ENCODE measurements around the gene SLC25A48.

Gene SLC25A48

GRCh38 chr5:135877570-135878155 is 43.2 kb downstream of the SLC25A48 start:
- DNase-seq (ENCODE audit: low read depth), result no peak

GRCh38 chr5:135878156-135878620 is 43.7 kb downstream of the SLC25A48 start:
- DNase-seq (ENCODE audit: low read depth), result no peak
- no peak overlapping the region for H3K4me3 ChIP-seq (ENCODE audit: low read depth, low read length)

More at GRCh38 chr5:135877570-135878155, 43.2 kb downstream of the SLC25A48 start:
- H3K4me3 ChIP-seq (ENCODE audit: low read depth, low read length), result no peak overlapping the region

GRCh38 chr5:135879591-135879990 is 45.1 kb downstream of the SLC25A48 start:
- no peak overlapping the region for H3K4me3 ChIP-seq (ENCODE audit: low read depth, low read length)
- no peak for DNase-seq (ENCODE audit: low read depth)

- DNase-seq (ENCODE audit: low read depth), result no peak
- H3K4me3 ChIP-seq (ENCODE audit: low read depth, low read length), result no peak overlapping the region
Observed at GRCh38 chr5:135880278-135880677, 45.8 kb downstream of the SLC25A48 start.

- H3K4me3 ChIP-seq (ENCODE audit: low read depth, low read length), result no peak overlapping the region
- no peak for DNase-seq (ENCODE audit: low read depth)
Observed at GRCh38 chr5:135880801-135881200, 46.3 kb downstream of the SLC25A48 start.

- no peak overlapping the region for H3K4me3 ChIP-seq (ENCODE audit: low read depth, low read length)
- no peak for DNase-seq (ENCODE audit: low read depth)
Observed at GRCh38 chr5:135881244-135881643, 46.8 kb downstream of the SLC25A48 start.

- no peak for DNase-seq (ENCODE audit: low read depth)
- H3K4me3 ChIP-seq (ENCODE audit: low read depth, low read length), result no peak overlapping the region
Observed at GRCh38 chr5:135881819-135882218, 47.4 kb downstream of the SLC25A48 start.

GRCh38 chr5:135883026-135883425 is 48.6 kb downstream of the SLC25A48 start:
- H3K4me3 ChIP-seq (ENCODE audit: low read depth, low read length), result no peak overlapping the region
- DNase-seq (ENCODE audit: low read depth), result no peak

- no peak for DNase-seq (ENCODE audit: low read depth)
- H3K4me3 ChIP-seq (ENCODE audit: low read depth, low read length), result no peak overlapping the region
Observed at GRCh38 chr5:135883441-135883840, 49.0 kb downstream of the SLC25A48 start.

- no peak for DNase-seq (ENCODE audit: low read depth)
- no peak overlapping the region for H3K4me3 ChIP-seq (ENCODE audit: low read depth, low read length)
Observed at GRCh38 chr5:135885031-135885430, 50.6 kb downstream of the SLC25A48 start.

- no peak for DNase-seq (ENCODE audit: low read depth)
- H3K4me3 ChIP-seq (ENCODE audit: low read depth, low read length), result no peak overlapping the region
Observed at GRCh38 chr5:135886136-135886535, 51.7 kb downstream of the SLC25A48 start.

- DNase-seq (ENCODE audit: low read depth), result peak; percentile 8
- H3K4me3 ChIP-seq (ENCODE audit: low read depth, low read length), result no peak overlapping the region
Observed at GRCh38 chr5:135887447-135887864, 53.0 kb downstream of the SLC25A48 start.

- no peak overlapping the region for H3K4me3 ChIP-seq (ENCODE audit: low read depth, low read length)
- peak; percentile 38 for DNase-seq (ENCODE audit: low read depth)
Observed at GRCh38 chr5:135887881-135888614, 53.6 kb downstream of the SLC25A48 start.

- no peak overlapping the region for H3K4me3 ChIP-seq (ENCODE audit: low read depth, low read length)
- DNase-seq (ENCODE audit: low read depth), result no peak
Observed at GRCh38 chr5:135890296-135890695, 55.8 kb downstream of the SLC25A48 start.

- H3K4me3 ChIP-seq (ENCODE audit: low read depth, low read length), result no peak overlapping the region
- no peak for DNase-seq (ENCODE audit: low read depth)
Observed at GRCh38 chr5:135890867-135891266, 56.4 kb downstream of the SLC25A48 start.

- no peak overlapping the region for H3K4me3 ChIP-seq (ENCODE audit: low read depth, low read length)
- no peak for DNase-seq (ENCODE audit: low read depth)
Observed at GRCh38 chr5:135891268-135891667, 56.8 kb downstream of the SLC25A48 start.

GRCh38 chr5:135891791-135892190 is 57.3 kb downstream of the SLC25A48 start:
- no peak for DNase-seq (ENCODE audit: low read depth)

GRCh38 chr5:135894276-135894675 is 59.8 kb downstream of the SLC25A48 start:
- H3K4me3 ChIP-seq (ENCODE audit: low read depth, low read length), result no peak overlapping the region
- DNase-seq (ENCODE audit: low read depth), result no peak

More at GRCh38 chr5:135891791-135892190, 57.3 kb downstream of the SLC25A48 start:
- H3K4me3 ChIP-seq (ENCODE audit: low read depth, low read length), result no peak overlapping the region

GRCh38 chr5:135894789-135895188 is 60.3 kb downstream of the SLC25A48 start:
- H3K4me3 ChIP-seq (ENCODE audit: low read depth, low read length), result no peak overlapping the region
- DNase-seq (ENCODE audit: low read depth), result no peak

GRCh38 chr5:135895474-135896006 is 61.1 kb downstream of the SLC25A48 start, which contains the start of gene IL9:
IL9 (minus strand) TSS chr5:135895841; CDS start chr5:135895816, 25 bp downstream.
- no peak for DNase-seq (ENCODE audit: low read depth)
- H3K4me3 ChIP-seq (ENCODE audit: low read depth, low read length), result no peak within 1 kb of the TSS

GRCh38 chr5:135898651-135899050 is 64.2 kb downstream of the SLC25A48 start:
- no peak overlapping the region for H3K4me3 ChIP-seq (ENCODE audit: low read depth, low read length)
- DNase-seq (ENCODE audit: low read depth), result no peak

Data from skeletal muscle cell (primary cell).